Lower leg skin (tissue), 3 donors: ENCODE measurements around the gene KIRREL3.

Experiments
- CTCF ChIP-seq, 3 donors: fragments of 450-650 bp; IDR thresholded peaks; one replicate each; pipeline ENCODE4 v1.5.1; 2016; ENCODE audit warnings: antibody characterized with exemption in 3 of 3, mild to moderate bottlenecking in 3 of 3, moderate library complexity in 2 of 3
- POLR2A ChIP-seq, 2 donors: fragments of 450-650 bp; IDR thresholded peaks; one replicate each; pipeline ENCODE4 v1.6.1; 2016 to 2017; ENCODE audit warnings: antibody characterized with exemption in 2 of 2, mild to moderate bottlenecking in 1 of 2, moderate library complexity in 1 of 2

DNA sequence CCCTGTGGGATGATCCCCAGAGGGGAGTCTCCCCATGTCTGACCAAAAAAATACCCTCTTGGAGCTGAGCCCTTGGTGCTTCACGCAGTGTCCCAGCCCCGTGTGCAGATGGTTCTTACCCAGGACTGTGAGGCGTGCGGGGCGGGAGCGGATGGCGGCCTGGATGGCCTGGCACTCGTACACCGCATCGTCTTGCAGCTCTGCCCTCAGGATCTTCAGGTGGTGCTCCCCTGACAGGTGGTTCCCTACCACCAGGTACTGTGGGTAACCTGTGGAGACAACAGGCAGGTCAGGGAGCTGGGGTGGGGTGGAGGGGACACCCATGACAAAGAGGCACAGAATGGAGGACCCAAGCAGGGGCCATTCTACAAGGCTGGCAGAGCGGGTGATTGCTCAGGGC, 479.4 kb downstream of the KIRREL3 start:
- TF ChIP-seq CTCF (IDR thresholded peaks at IDR 0.05): no peak
- no peak for TF ChIP-seq POLR2A (IDR thresholded peaks at IDR 0.05)
